ENCODE results near the gene THTPA. TPM values are rescaled to one million over a fixed set of nuclear protein-coding genes. Genes with fewer than 3 reads are reported as not detected.

The THTPA gene
- total RNA-seq, 1 donor from 2014 or later, result 15.5 TPM

GRCh38 chr14:23566112-23566777 is 10.2 kb downstream of the THTPA start:
- intact Hi-C loops (cut with DNase I), result no loop called here

GRCh38 chr14:23566778-23567185 is 10.7 kb downstream of the THTPA start:
- no peak for DNase-seq
- ATAC-seq, result peak; percentile 33
- no peaks in the 10 kb centered on the region for H3K27me3 ChIP-seq
- peaks cover 19% of the 10 kb centered on the region for H3K4me1 ChIP-seq
- H3K4me3 ChIP-seq, result peak overlapping the region; percentile 73
- H3K27ac ChIP-seq, result peak overlapping the region; percentile 79
- intact Hi-C loops (cut with DNase I), result no loop called here
- H3K9me3 ChIP-seq, result no peaks in the 10 kb centered on the region
- H3K36me3 ChIP-seq, result peaks cover 24% of the 10 kb centered on the region
- TF ChIP-seq CTCF (IDR thresholded peaks at IDR 0.05), result no peak

More at GRCh38 chr14:23566112-23566777, 10.2 kb downstream of the THTPA start:
- Histone ChIP-seq H3K36me3 (peaks cover 30% of the 10 kb centered on the region), H3K27ac (peak overlapping the region; percentile 79), H3K9me3 (no peaks in the 10 kb centered on the region), H3K4me1 (peaks cover 16% of the 10 kb centered on the region), H3K27me3 (no peaks in the 10 kb centered on the region), H3K4me3 (no peak overlapping the region)
- ATAC-seq (no peak), DNase-seq (peak; percentile 46)
- TF ChIP-seq CTCF (IDR thresholded peaks at IDR 0.05), result no peak

GRCh38 chr14:23567186-23568020 is 11.3 kb downstream of the THTPA start, which contains the start of gene AP1G2:
AP1G2 (minus strand) TSS chr14:23567791; CDS start chr14:23567314, 477 bp downstream.
- DNase-seq (peak; percentile 96), ATAC-seq (peak; percentile 91)
- TF ChIP-seq CTCF (IDR thresholded peaks at IDR 0.05), result no peak
- Histone ChIP-seq H3K36me3 (peaks cover 18% of the 10 kb centered on the region), H3K4me3 (peak within 1 kb of the TSS; percentile 73), H3K27me3 (no peaks in the 10 kb centered on the region), H3K4me1 (peaks cover 24% of the 10 kb centered on the region), H3K27ac (peak within 1 kb of the TSS; percentile 79), H3K9me3 (no peaks in the 10 kb centered on the region)
- intact Hi-C loops (cut with DNase I), result no loop called here

GRCh38 chr14:23568021-23568599 is 12.0 kb downstream of the THTPA start:
- intact Hi-C loops (cut with DNase I), result no loop called here
- DNase-seq, result peak; percentile 29

More at GRCh38 chr14:23568021-23568599, 12.0 kb downstream of the THTPA start:
- H3K4me1 ChIP-seq, result peaks cover 23% of the 10 kb centered on the region
- TF ChIP-seq CTCF (IDR thresholded peaks at IDR 0.05), result no peak
- H3K27me3 ChIP-seq, result no peaks in the 10 kb centered on the region
- peak overlapping the region; percentile 79 for H3K27ac ChIP-seq
- H3K9me3 ChIP-seq, result no peaks in the 10 kb centered on the region
- H3K36me3 ChIP-seq, result peaks cover 13% of the 10 kb centered on the region
- no peak for ATAC-seq
- H3K4me3 ChIP-seq, result peak overlapping the region; percentile 73

Data from upper lobe of right lung (tissue), 1 donor.